Heart right ventricle (tissue), 16 donors: ENCODE data around the gene CYGB. TPM values are rescaled to one million over a fixed set of nuclear protein-coding genes. Genes with fewer than 3 reads are reported as not detected.

Source experiments
- ATAC-seq, 8 donors: fragments of 200-7000 bp; cut with Tn5 transposase; one replicate each; pipeline ENCODE4 v1.9.1; 2020; ENCODE audit warnings: mild to moderate bottlenecking in 8 of 8, moderate library complexity in 8 of 8, moderate number of reproducible peaks in 1 of 8
- DNase-seq, 2 donors: peaks; one replicate each; pipeline ENCODE4 v3.0.0-alpha.2; 2020
- H3K27ac ChIP-seq, 10 donors: fragments of 200-600 bp; sonication (generic) in 2 of 10; one replicate each; pipeline versions ENCODE4 v1.5.0 to v1.8.0; 2020 to 2022; ENCODE audit warnings: mild to moderate bottlenecking in 3 of 10
- H3K27me3 ChIP-seq, 7 donors: fragments of 200-600 bp; one replicate each; pipeline ENCODE4 v1.8.0; 2021 to 2022; ENCODE audit warnings: mild to moderate bottlenecking in 2 of 7
- H3K36me3 ChIP-seq, 9 donors: fragments of 200-600 bp; sonication (generic) in 1 of 9; one replicate each; pipeline versions ENCODE4 v1.5.0 to v1.8.0; 2020 to 2022; ENCODE audit warnings: mild to moderate bottlenecking in 2 of 9
- H3K4me1 ChIP-seq, 9 donors: fragments of 200-600 bp; sonication (generic) in 1 of 9; one replicate each; pipeline versions ENCODE4 v1.5.0 to v1.8.0; 2020 to 2022; ENCODE audit warnings: mild to moderate bottlenecking in 4 of 9
- H3K4me3 ChIP-seq, 10 donors: fragments of 200-600 bp; sonication (generic) in 2 of 10; one replicate each; pipeline versions ENCODE4 v1.5.0 to v1.8.0; 2020 to 2022; ENCODE audit warnings: mild to moderate bottlenecking in 7 of 10, moderate library complexity in 2 of 10
- H3K9me3 ChIP-seq, 11 donors: fragments of 200-600 bp in 10 of 11; sonication (generic) in 2 of 11; one replicate each; pipeline versions ENCODE4 v1.5.0 to v1.8.0; 2013 to 2022; ENCODE audit warnings: mild to moderate bottlenecking in 2 of 11, control low read depth in 1 of 11, moderate library complexity in 1 of 11
- CTCF ChIP-seq, 9 donors: fragments of 200-600 bp; sonication (generic) in 2 of 9; IDR thresholded peaks; one replicate each; pipeline versions ENCODE4 v1.5.0 to v1.8.0; 2021 to 2022; ENCODE audit warnings: antibody characterized with exemption in 9 of 9, mild to moderate bottlenecking in 5 of 9, moderate library complexity in 1 of 9
- WGBS, 2 donors: extraction: QIAGEN DNeasy Blood & Tissue Kit; methylation state at CpG; one replicate each; pipeline ENCODE4 v1.1.7; 2013; ENCODE audit warnings: inconsistent platforms in 1 of 2; 5-methylcytosine and 5-hydroxymethylcytosine counted together
- intact Hi-C, 10 donors: fragments of 100-400 bp; cut with DNase I; formaldehyde crosslinking; loops; one replicate each; pipeline versions ENCODE4 v1.11.1 to v1.14.2; 2022
- polyA plus RNA-seq, 2 donors: library from polyadenylated mRNA; stranded (reverse); fragments of 200-250 nt; gene quantifications; one replicate each; pipeline ENCODE4 v1.2.3, GENCODE V29; 2013
- total RNA-seq, 10 donors: library from RNA; stranded (reverse); fragmentation: NEBNext Ultra II Directional in 3 of 10; extraction: Animal tissue kit (Norgen Biotek cat#: 25700) in 3 of 10; gene quantifications; one replicate each; pipeline versions ENCODE4 v1.2.1 to v1.2.4, GENCODE V29; 2021 to 2023
- donor health status: Arrhythmogenic right ventricular cardiomyopathy.
- donor health status: ischemic (EF 13 %, LVEDD 7.1; RV severe dilation, severe dysfunction).
- donor health status: healthy with polysubstance abuse.
- donor health status: DM: no; HTN: yes; CAD: no.
- donor health status: DM: no; HTN: no; CAD: no.
- donor health status: ischemic (EF 25% LVEDD 6.9; RV normal size, moderate dysfunction).
- donor health status: ischemic (EF 25% LVEDD 5.7; RV mildly dilated, moderate dysfunction).
- donor health status: healthy.
- donor health status: DM: yes; HTN: yes; CAD: no.
- donor health status: Ischemic cardiomyopathy.
- donor health status: ischemic (EF 35%, LVEDD 5.7; RV mildly dilated, moderate dysfunction).
- donor health status: nonischemic (EF 11% LVEDD 7.7; RV severe dilation, severe dysfunction).
- donor health status: DM: yes; HTN: yes; CAD: no.
- donor health status: PGD.
- donor health status: ischemic (EF 29% LVEDD 5.4; RV normal size, mild dysfunction).
- donor health status: nonischemic (EF 23%, LVEDD 6.1; RV moderate dilation, normal function).

CYGB gene
- total and polyA plus RNA-seq, 12 donors = 9.3 to 57.7 (median 21.1) TPM

GRCh38 chr17:76477576-76477975 lies 59.9 kb downstream of the CYGB start:
- no peak for DNase-seq
- intact Hi-C loops = loop anchor here in 1 of 10 donors (5.0 kb wide), 1 partner anchor 1390 kb away; no protein-coding TSS in a partner anchor
- 93 to 95% methylated on average over 15 of the region's 15 CpGs for WGBS, 2 donors

More at GRCh38 chr17:76477576-76477975, 59.9 kb downstream of the CYGB start:
- Histone ChIP-seq H3K27me3 (no peaks in the 10 kb centered on the region), H3K4me1 (peaks cover 0 to 17% (median 0%) of the 10 kb centered on the region in 9 donors), H3K4me3 (no peak overlapping the region), H3K36me3 (peaks cover 0 to 77% (median 0%) of the 10 kb centered on the region in 9 donors), H3K9me3 (no peaks in the 10 kb centered on the region), H3K27ac (no peak overlapping the region)
- TF ChIP-seq CTCF (IDR thresholded peaks at IDR 0.05) = no peak
- ATAC-seq = no peak

Other genes starting within 250 kb of the CYGB start
- gene QRICH2, start 229.4 kb downstream of the CYGB start, total RNA-seq = 1 to 10 TPM in 9 of 10 donors, under 1 TPM in 1; 0.98 to 2.7 (median 1.6) TPM
- 1 to 10 TPM; 2.6 to 8.9 TPM for gene QRICH2, start 229.4 kb downstream of the CYGB start, polyA plus RNA-seq
- gene PRPSAP1, start 183.8 kb downstream of the CYGB start, total RNA-seq = 10 to 100 TPM; 27.6 to 43.7 (median 34.7) TPM
- gene PRPSAP1, start 183.8 kb downstream of the CYGB start, polyA plus RNA-seq = 10 to 100 TPM; 26.4 to 30.5 TPM
- 10 to 100 TPM in 2 of 10 donors, 1 to 10 TPM in 8; 1.7 to 17.3 (median 3.2) TPM for gene SPHK1, start 153.1 kb downstream of the CYGB start, total RNA-seq
- gene SPHK1, start 153.1 kb downstream of the CYGB start, polyA plus RNA-seq = 10 to 100 TPM in 1 of 2 donors, 1 to 10 TPM in 1; 3.5 to 20.8 TPM
- gene UBE2O, start 84.6 kb downstream of the CYGB start, total RNA-seq = 10 to 100 TPM; 31.0 to 39.0 (median 36.9) TPM
- 10 to 100 TPM in 1 of 2 donors, 1 to 10 TPM in 1; 9.1 to 22.5 TPM for gene UBE2O, start 84.6 kb downstream of the CYGB start, polyA plus RNA-seq
- gene AANAT, start 70.1 kb downstream of the CYGB start, total RNA-seq = under 1 TPM in 1 of 10 donors, not detected in 9; 0.98 TPM
- gene AANAT, start 70.1 kb downstream of the CYGB start, polyA plus RNA-seq = under 1 TPM in 1 of 2 donors, not detected in 1; 0.73 TPM
- 10 to 100 TPM in 4 of 10 donors, 1 to 10 TPM in 6; 6.5 to 33.1 (median 7.7) TPM for gene RHBDF2, start 36.3 kb downstream of the CYGB start, total RNA-seq
- gene RHBDF2, start 36.3 kb downstream of the CYGB start, polyA plus RNA-seq = 10 to 100 TPM; 13.5 to 27.0 TPM
- gene PRCD, start 2.3 kb upstream of the CYGB start, total RNA-seq = 1 to 10 TPM; 1.5 to 5.4 (median 2.4) TPM
- 10 to 100 TPM in 1 of 2 donors, 1 to 10 TPM in 1; 3.7 to 17.3 TPM for gene PRCD, start 2.3 kb upstream of the CYGB start, polyA plus RNA-seq
- 1 to 10 TPM; 3.7 to 8.4 (median 6.1) TPM for gene ST6GALNAC2, start 48.2 kb upstream of the CYGB start, total RNA-seq
- 1 to 10 TPM; 1.5 to 4.5 TPM for gene ST6GALNAC2, start 48.2 kb upstream of the CYGB start, polyA plus RNA-seq
- gene ST6GALNAC1, start 106.0 kb upstream of the CYGB start, total RNA-seq = 1 to 10 TPM; 1.9 to 6.4 (median 3.3) TPM
- gene ST6GALNAC1, start 106.0 kb upstream of the CYGB start, polyA plus RNA-seq = 1 to 10 TPM; 3.4 to 7.3 TPM
- gene MXRA7, start 173.3 kb upstream of the CYGB start, total RNA-seq = 100 to 1,000 TPM; 298 to 586 (median 488) TPM
- gene MXRA7, start 173.3 kb upstream of the CYGB start, polyA plus RNA-seq = 100 to 1,000 TPM; 121 to 199 TPM
- gene JMJD6, start 188.9 kb upstream of the CYGB start, total RNA-seq = 10 to 100 TPM; 34.6 to 79.3 (median 43.2) TPM
- gene JMJD6, start 188.9 kb upstream of the CYGB start, polyA plus RNA-seq = 10 to 100 TPM; 36.1 to 56.5 TPM
- 10 to 100 TPM; 18.0 to 29.9 (median 24.7) TPM for gene METTL23, start 189.1 kb upstream of the CYGB start, total RNA-seq
- 10 to 100 TPM; 24.5 to 41.8 TPM for gene METTL23, start 189.1 kb upstream of the CYGB start, polyA plus RNA-seq
- gene SRSF2, start 199.6 kb upstream of the CYGB start, total RNA-seq = 100 to 1,000 TPM in 1 of 10 donors, 10 to 100 TPM in 9; 58.8 to 103 (median 76.3) TPM
- 100 to 1,000 TPM in 1 of 2 donors, 10 to 100 TPM in 1; 93.4 to 109 TPM for gene SRSF2, start 199.6 kb upstream of the CYGB start, polyA plus RNA-seq
- gene MFSD11, start 200.4 kb upstream of the CYGB start, total RNA-seq = 10 to 100 TPM; 25.1 to 34.4 (median 29.6) TPM
- gene MFSD11, start 200.4 kb upstream of the CYGB start, polyA plus RNA-seq = 10 to 100 TPM in 1 of 2 donors, 1 to 10 TPM in 1; 9.2 to 23.2 TPM